ENCODE measurements around the gene DGKB. TPM values are rescaled to one million over a fixed set of nuclear protein-coding genes. Genes with fewer than 3 reads are reported as not detected.

The DGKB gene
- polyA plus RNA-seq, 3 donors: 2.2 to 3.4 (median 2.9) TPM

GRCh38 chr7:14834883-14835282, 67.7 kb downstream of the DGKB start:
- DNase-seq (ENCODE audit: extremely low read depth in 1 of 11, low read depth in 9 of 11, low spot score in 4 of 11): no peak

DNA sequence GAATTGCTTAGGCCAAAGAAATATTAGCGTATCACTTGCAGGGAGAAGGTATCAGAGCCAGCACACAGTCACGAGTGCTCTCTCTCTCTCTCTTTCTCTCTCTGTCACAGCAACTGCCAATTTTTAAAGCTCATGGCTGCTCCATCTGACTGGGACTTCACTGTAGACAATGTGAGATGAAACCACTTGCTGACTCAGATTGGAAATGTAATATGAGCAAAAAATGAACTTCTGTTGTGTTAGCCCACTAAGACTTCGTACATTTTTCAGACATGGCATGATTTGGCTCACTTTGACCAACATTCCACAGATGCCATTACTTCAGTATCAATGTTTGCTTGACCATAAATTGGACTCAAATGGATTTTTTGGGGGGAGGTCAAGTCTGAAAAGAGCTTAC, 68.1 kb downstream of the DGKB start:
- DNase-seq (ENCODE audit: extremely low read depth in 1 of 11, low read depth in 9 of 11, low spot score in 4 of 11): no peak

DNA sequence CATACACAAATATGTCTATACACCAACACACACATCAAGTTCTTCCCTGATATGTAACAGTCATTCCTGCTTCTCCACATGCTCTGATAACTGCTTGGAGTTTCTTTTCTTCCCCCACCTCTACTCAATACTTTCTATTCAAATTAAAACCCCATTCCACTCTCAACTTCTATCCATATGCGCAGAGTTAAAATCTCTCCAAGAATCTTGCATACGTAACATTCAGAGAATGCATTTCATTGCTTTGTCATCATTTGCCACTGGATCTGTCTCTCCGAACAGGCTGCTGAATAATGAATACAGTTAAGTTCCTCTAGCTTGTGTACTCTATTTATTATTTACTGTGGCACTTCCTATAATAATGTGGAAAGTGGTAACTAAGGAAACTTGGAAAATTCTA, 68.8 kb downstream of the DGKB start:
- no peak for DNase-seq (ENCODE audit: extremely low read depth in 1 of 11, low read depth in 9 of 11, low spot score in 4 of 11)

DNA sequence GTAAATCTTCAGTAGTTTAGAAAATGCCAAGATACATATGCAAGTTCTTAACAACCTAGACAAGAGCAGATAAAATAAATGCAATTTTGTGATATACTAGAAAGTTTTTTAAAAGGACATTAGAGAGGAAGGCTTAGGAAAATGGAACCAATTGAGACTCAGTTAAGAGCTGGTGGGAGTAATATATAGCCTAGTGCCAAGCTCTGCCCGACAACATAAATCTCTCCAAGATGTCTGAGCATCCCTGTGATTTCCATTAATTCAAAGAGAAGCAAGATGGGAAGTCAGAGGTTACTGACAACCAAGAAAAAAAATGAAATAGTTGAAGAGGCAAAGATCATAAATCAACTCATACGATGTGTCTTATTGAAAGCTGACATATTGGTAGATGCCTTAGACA, 74.5 kb downstream of the DGKB start:
- no peak for DNase-seq (ENCODE audit: extremely low read depth in 1 of 11, low read depth in 9 of 11, low spot score in 4 of 11)

GRCh38 chr7:14826426-14826825, 76.1 kb downstream of the DGKB start:
- no peak for DNase-seq (ENCODE audit: extremely low read depth in 1 of 11, low read depth in 9 of 11, low spot score in 4 of 11)

DNA sequence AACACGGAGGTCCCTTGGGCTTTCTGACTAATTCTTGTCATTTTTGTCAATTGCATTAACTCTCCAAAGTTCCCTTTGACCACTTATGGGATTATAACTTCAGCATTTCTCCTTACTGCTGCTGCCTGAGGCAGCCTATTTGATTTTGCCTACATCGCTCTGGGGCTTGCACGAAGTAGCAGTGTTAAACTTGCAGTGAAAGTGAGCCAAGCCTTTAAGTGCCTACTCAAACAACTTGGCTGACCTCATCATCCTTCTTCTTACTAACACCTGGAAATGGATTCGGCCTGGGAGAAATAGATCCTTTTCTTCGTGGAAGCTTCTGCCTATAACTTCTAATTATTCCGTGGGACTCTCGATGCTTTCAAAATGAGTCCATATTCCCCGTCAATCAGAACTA, 76.6 kb downstream of the DGKB start:
- no peak for DNase-seq (ENCODE audit: extremely low read depth in 1 of 11, low read depth in 9 of 11, low spot score in 4 of 11)

DNA sequence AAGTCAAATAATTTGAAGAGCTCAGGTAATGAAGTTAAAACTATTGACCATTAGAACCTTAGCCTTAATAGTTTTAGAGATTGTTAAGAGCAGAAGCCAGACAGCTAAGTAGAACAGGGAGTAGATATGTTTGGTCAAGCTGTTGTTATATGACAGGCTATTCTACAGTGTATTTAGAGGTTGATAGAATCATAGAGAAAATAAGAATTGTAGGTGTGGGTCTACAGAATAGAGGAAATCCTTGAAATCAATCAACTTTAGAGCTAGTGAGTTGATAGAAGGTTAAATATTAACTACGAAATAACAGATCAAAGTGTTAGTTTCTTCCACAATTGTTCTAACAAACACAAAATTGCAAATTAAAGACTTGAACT, 80.1 kb downstream of the DGKB start:
- no peak for DNase-seq (ENCODE audit: extremely low read depth in 1 of 11, low read depth in 9 of 11, low spot score in 4 of 11)

DNA sequence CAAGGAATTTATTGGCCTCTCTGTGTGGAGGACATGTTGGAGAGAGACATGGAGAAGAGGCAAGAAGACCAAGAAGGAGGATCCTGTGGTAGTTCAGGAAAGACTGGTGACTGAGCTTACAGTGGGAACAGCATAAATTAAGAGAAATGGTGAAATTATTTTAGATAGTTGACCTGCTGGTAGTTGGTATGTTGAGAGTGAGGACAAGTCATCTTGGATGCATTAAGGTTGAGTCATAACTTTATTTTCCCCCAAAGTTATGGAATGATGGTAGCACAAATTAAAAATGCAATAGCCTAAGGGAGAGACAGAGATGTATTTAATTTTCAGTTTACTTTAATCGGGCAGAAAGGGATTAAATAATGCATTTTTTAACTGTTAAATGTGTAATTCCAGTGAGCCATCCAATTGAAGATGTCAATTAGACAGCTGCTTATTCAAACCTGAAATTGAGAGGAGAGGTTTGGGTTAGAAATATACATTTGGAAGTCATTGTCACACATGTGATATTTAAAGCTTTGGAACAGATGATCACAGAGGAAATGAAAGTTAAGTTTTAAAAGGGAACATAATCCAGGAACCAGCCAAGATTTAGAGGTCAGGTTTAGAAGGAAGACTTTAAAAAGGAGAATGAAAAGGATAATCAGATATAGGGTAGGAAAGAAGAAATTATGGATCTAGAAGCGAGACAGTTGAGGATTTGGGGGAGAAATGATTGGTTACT, 80.6 kb downstream of the DGKB start:
- DNase-seq (ENCODE audit: extremely low read depth in 1 of 11, low read depth in 9 of 11, low spot score in 4 of 11): no peak

- no peak for DNase-seq (ENCODE audit: extremely low read depth in 1 of 11, low read depth in 9 of 11, low spot score in 4 of 11)
Measured at GRCh38 chr7:14818871-14819270, 83.7 kb downstream of the DGKB start.

DNA sequence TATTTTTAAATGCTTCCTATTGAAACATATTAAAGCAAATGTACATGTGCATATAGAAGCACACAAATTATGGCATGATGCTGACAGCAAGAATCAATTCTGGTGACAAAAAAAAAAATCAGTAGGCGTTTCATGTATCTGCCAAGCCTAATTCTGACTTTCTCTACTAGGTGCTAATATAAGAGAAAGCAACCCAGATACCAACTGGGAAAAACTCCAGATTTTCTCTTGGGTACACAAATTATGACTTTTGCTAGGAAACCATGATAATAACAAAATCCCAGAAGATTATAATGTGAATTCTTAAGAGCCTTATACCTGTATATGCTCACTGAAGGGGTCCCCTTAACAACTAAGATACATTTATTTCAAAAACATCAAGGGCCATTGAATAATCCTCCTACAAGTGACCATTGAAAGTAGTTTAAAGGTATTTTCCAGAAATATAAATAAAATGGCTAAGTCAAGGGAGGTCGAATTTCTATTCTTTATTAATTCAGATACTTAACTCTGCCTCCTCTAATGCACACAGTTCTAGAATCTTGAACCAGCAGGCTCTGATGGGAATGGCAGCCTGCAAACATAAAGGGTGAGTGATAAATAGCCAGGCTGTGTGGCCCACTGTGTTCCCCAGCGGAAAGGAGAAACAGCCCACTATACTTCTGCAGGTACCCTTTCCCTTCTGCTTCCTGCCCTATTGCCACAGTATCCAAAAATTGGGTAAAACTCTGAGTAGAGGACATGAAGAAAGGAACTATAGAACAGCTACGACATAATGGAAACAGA, 84.5 kb downstream of the DGKB start:
- DNase-seq (ENCODE audit: extremely low read depth in 1 of 11, low read depth in 9 of 11, low spot score in 4 of 11): no peak

- DNase-seq (ENCODE audit: extremely low read depth in 1 of 11, low read depth in 9 of 11, low spot score in 4 of 11): no peak
Measured at GRCh38 chr7:14807507-14807906, 95.0 kb downstream of the DGKB start.

- no peak for DNase-seq (ENCODE audit: extremely low read depth in 1 of 11, low read depth in 9 of 11, low spot score in 4 of 11)
Measured at GRCh38 chr7:14806891-14807290, 95.7 kb downstream of the DGKB start.

DNA sequence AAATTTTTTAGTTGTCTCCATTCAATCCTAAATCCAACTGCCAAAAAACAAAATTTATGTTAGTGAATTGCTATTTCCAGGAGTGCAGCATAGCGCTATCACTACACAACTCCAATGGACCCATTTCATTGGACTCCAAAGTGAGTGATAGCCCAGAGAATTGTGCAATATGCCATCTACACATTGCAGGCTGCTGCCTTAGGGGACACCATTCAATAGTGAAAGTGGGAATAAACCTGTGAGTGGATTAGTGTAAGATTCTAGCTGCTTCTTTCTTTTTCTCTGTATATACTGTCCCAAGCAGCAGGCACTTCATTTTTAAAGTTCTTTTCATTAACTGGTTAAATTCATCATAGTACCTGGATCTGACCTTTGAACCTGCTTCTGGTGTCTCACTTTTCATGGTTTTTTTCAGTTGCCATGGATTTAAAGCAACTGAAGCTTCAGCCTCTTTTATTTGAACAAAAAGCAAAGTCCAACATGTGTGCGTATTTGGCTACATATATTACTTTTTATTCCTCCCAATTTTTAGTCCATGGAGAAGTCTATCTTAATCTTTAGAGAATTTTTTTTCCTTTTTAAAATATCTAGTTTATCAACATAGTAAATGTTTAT, 97.3 kb downstream of the DGKB start:
- DNase-seq (ENCODE audit: extremely low read depth in 1 of 11, low read depth in 9 of 11, low spot score in 4 of 11): no peak

DNA sequence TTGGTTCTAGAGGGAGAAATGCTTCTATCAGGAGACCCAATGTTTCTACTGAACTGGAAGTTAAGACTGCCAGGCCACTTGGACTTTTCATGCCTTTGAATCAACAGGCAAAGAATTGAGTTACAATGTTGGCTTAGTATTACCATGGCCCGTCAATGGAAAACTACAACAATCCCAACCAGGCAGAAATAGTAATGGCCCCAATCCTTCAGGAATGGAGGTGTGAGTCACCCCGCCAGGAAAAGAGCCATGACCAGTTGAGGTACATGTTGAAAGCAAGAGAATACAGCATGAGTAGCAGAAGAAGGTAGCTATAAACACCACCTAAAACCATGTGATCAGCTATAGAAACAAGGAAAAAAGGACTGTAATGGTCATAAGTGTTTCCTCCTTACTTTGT, 101.9 kb downstream of the DGKB start:
- DNase-seq (ENCODE audit: extremely low read depth in 1 of 11, low read depth in 9 of 11, low spot score in 4 of 11): no peak

DNA sequence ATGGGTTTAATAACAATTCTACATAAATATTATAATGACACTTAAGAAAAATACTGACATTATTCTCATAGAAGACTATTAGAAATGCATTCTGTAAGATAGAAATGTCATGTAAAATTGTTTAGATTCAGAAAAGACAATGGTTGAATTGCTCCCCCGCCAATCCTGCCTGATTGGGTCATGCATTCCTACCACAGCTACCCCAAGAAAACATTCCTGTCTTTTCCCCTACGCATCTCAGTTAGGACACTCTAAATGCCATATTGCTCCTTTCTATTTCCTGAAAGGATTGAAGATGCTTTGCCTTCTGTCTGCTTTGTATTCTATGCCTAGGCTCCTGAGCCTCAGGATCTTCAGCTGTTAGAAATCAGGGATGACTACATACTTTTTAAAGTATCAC, 109.4 kb downstream of the DGKB start:
- no peak for DNase-seq (ENCODE audit: extremely low read depth in 1 of 11, low read depth in 9 of 11, low spot score in 4 of 11)

DNA sequence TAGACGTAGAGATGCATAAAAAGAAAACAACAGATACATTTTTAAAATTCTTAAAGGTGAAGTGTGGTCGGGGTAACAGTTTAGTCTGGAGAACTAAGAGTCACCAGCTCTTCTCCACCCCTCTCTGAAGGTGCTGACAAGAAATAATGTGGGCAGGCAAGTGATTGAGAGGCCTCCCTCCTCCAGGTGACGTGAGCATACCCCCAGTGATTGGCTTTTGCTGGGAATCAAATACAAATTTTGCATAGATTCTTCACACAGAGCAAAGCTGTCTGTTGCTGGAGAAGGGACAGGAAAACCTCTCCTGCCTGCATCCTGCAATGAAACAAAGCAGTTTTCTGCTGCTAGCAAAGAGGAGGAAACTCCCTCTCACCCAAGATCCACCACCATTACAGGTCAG, 115.0 kb downstream of the DGKB start:
- no peak for DNase-seq (ENCODE audit: extremely low read depth in 1 of 11, low read depth in 9 of 11, low spot score in 4 of 11)

DNA sequence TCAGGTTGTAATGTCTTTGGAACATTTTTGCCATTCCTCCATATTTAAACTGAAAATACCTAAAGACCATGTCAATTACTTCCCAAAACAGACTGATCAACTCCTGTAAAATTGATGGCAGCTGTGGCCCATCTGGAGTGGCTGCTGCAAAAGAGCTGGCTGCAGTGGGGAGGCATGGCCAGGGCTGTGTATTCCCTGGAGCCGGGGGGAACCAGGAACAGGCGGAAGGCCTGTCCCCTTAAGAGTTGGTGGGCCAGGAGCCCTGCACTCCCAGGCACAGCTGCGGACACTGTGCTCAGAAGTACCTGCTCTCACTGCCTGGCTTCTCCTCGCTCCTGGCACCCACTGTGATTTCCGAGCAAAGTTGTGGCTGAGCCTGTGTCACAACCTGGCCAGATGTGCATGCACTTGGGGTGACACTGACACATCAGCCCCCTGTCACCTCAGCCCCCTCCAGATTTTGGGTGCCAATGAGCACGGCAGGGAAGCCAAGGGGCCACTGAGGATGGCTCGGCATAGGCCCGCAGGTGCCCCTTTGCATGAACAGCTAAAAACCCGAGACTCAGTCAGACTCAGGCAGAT, 116.1 kb downstream of the DGKB start:
- no peak for DNase-seq (ENCODE audit: extremely low read depth in 1 of 11, low read depth in 9 of 11, low spot score in 4 of 11)

GRCh38 chr7:14777806-14778205, 124.7 kb downstream of the DGKB start:
- DNase-seq (ENCODE audit: extremely low read depth in 1 of 11, low read depth in 9 of 11, low spot score in 4 of 11): no peak

DNA sequence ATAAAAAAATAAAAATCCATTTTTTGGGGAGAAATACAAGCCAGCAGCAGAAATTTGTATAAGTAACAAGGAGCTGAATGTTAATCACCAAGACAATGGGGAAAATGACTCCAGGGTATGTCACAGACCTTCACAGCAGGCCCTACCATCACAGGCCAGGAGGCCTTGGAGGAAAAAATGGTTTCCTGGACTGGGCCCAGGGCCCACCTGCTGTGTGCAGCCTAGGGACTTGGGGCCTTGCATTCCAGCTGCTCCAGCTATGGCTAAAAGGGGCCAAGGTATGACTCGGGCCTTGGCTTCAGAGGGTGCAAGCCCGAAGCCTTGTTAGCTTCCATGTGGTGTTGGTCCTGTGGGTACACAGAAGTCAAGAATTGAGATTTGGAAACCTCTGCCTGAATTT, 126.3 kb downstream of the DGKB start:
- no peak for DNase-seq (ENCODE audit: extremely low read depth in 1 of 11, low read depth in 9 of 11, low spot score in 4 of 11)

DNA sequence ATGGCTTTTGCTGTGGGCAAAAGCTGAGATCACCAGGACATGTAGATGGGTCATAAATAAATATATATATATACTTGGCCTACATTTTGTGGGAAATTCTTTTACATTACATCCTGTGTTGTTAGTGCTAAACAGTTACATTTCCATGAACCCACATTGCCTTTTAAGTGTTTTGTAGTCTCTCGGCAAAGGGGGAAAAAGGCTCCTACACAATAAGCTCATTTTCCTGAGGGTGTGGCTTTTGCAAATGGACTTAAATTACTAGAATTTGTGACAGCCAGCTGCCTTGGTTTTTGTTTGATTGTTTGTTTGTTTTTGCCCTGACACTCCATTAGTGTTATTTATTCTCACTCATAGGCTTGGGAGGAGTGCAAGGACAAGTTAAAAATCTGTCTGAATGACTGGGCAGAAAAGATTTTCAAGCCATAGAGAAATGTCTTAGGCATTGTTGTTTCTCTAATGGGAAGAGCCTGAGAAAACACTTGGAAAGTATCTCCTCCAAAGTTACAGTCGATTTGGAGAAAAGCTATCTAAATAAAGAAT, 128.8 kb downstream of the DGKB start:
- DNase-seq (ENCODE audit: extremely low read depth in 1 of 11, low read depth in 9 of 11, low spot score in 4 of 11): no peak
